Adrenal gland (tissue), 12 donors: ENCODE data around the gene BDKRB1. TPM values are rescaled to one million over a fixed set of nuclear protein-coding genes. Genes with fewer than 3 reads are reported as not detected.

ENCODE experiments used
- DNase-seq, 7 donors: peaks; one replicate each; pipeline ENCODE4 v3.0.0-alpha.2; 2019 to 2020
- H3K27ac ChIP-seq, 5 donors: fragments of 200-600 bp; sonication (generic) in 4 of 5; 1 replicate in 3 of 5; 2 replicates in 2 of 5; pipeline versions ENCODE4 v1.5.1 to v1.8.0; 2016 to 2020; ENCODE audit warnings: mild to moderate bottlenecking in 1 of 5
- H3K27me3 ChIP-seq: fragments of 200-600 bp; 2 replicates; pipeline ENCODE4 v1.8.0; 2021
- H3K36me3 ChIP-seq, 2 donors: fragments of 200-600 bp; replicated peaks in 1 of 2; 1 replicate in 1 of 2; 2 replicates in 1 of 2; pipeline versions ENCODE4 v1.5.1 to v1.8.0; 2018 to 2022
- H3K4me1 ChIP-seq, 2 donors: fragments of 200-600 bp; replicated peaks in 1 of 2; 1 replicate in 1 of 2; 2 replicates in 1 of 2; pipeline versions ENCODE4 v1.5.1 to v1.8.0; 2018 to 2021
- H3K4me3 ChIP-seq, 4 donors: fragments of 200-600 bp; sonication (generic) in 3 of 4; one replicate each; pipeline ENCODE4 v1.5.1; 2016 to 2018
- H3K9me3 ChIP-seq, 3 donors: fragments of 200-600 bp; sonication (generic) in 1 of 3; replicated peaks in 1 of 3; 1 replicate in 2 of 3; 2 replicates in 1 of 3; pipeline versions ENCODE4 v1.5.1 to v1.8.0; 2016 to 2021
- POLR2A ChIP-seq, 2 donors: fragments of 450-650 bp; IDR thresholded peaks; one replicate each; pipeline ENCODE4 v1.6.1; 2017; ENCODE audit warnings: antibody characterized with exemption in 2 of 2, mild to moderate bottlenecking in 2 of 2, moderate library complexity in 1 of 2
- WGBS, 4 donors: extraction: QIAGEN DNeasy Blood & Tissue Kit in 2 of 4; methylation state at CpG; one replicate each; pipeline versions ENCODE4 v1.1.5 to v1.1.7; 2013 to 2017; 5-methylcytosine and 5-hydroxymethylcytosine counted together
- intact Hi-C, 2 donors: fragments of 100-400 bp; cut with DNase I; formaldehyde crosslinking; loops; one replicate each; pipeline versions ENCODE4 v1.14.1 to v1.15.0; 2022 to 2023
- polyA plus RNA-seq, 3 donors: library from polyadenylated mRNA; stranded (reverse); fragments of 200-250 nt in 2 of 3; fragments of 350-450 nt in 1 of 3; fragmentation: Illumina TruSeq in 1 of 3; extraction: RNeasy Lipid Tissue Mini Kit (QIAGEN cat#74804) in 1 of 3; gene quantifications; one replicate each; pipeline ENCODE4 v1.2.3, GENCODE V29; 2013 to 2014
- total RNA-seq, 9 donors: library from RNA; depleted of rRNA in 4 of 9; stranded (reverse); fragments of >200 nt in 4 of 9; fragments of 120-200 nt in 1 of 9; fragmentation: NEBNext Ultra II Directional in 1 of 9; extraction: Animal tissue kit (Norgen Biotek cat#: 25700) in 1 of 9; gene quantifications; one replicate each; pipeline versions ENCODE4 v1.1.0 to v1.2.4, GENCODE V29; 2013 to 2023
- TF ChIP-seq, protein P1 (sequence below), 6 experiments: fragments of 450-650 bp in 4 of 6; fragments of 200-600 bp in 2 of 6; sonication (generic) in 1 of 6; IDR thresholded peaks; 1 replicate in 5 of 6; 2 replicates in 1 of 6; pipeline versions ENCODE4 v1.5.1 to v1.8.0; 2016 to 2021; ENCODE audit warnings: antibody characterized with exemption in 6 of 6, mild to moderate bottlenecking in 2 of 6, moderate library complexity in 1 of 6
- donor health status: healthy with polysubstance abuse.
- donor health status: Bipolar disorder and iron deficiency.
- donor health status: DM: yes; HTN: yes; CAD: no.
- donor health status: DM: no; HTN: no; CAD: no.
- donor health status: DM: no; HTN: no; CAD: no.
- donor health status: DM: yes; HTN: yes; CAD: no.

The BDKRB1 gene
- total and polyA plus RNA-seq, 12 donors: 0.25 to 0.98 (median 0.88) TPM; not detected in 9

DNA sequence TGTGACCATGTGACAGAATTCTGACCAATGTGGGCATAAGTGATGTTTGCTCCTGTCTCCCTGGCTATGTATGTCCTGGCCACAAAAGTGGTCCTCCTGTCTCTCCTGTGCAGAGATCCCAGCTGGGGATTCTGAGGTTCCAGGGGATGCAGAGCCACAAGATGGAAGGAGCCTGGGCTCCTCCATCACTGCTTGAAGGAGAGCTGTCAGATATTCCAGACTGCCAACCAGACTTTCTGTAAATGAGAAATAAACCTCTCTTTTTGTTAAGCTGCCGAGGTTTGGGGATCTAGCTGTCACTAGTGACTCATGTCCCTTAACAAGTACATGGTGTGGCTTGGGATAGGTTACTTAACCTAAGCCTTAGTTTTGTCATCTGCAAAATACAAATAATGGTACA lies 21.9 kb downstream of the BDKRB1 start:
- no peak for DNase-seq
- Histone ChIP-seq H3K27me3 (no peaks in the 10 kb centered on the region), H3K36me3 (peaks cover 0 to 1% of the 10 kb centered on the region in 2 donors), H3K9me3 (peaks cover 0 to 4% (median 0%) of the 10 kb centered on the region in 3 donors), H3K27ac (no peak overlapping the region), H3K4me3 (no peak overlapping the region), H3K4me1 (peaks cover 0 to 10% of the 10 kb centered on the region in 2 donors)
- intact Hi-C loops: loop anchor here (5.0 kb wide), 2 partner anchors 176 to 281 kb away; no protein-coding TSS in a partner anchor
- WGBS, 4 donors: 100% methylated on average over 1 of the region's 1 CpG
- TF ChIP-seq POLR2A (IDR thresholded peaks at IDR 0.05): no peak

- Histone ChIP-seq H3K4me1 (peaks cover 0 to 10% of the 10 kb centered on the region in 2 donors), H3K27me3 (no peaks in the 10 kb centered on the region), H3K9me3 (peaks cover 0 to 4% (median 0%) of the 10 kb centered on the region in 3 donors), H3K36me3 (peaks cover 0 to 10% of the 10 kb centered on the region in 2 donors), H3K27ac (no peak overlapping the region), H3K4me3 (no peak overlapping the region)
- no peak for TF ChIP-seq POLR2A (IDR thresholded peaks at IDR 0.05)
- TF ChIP-seq, protein P1, sequence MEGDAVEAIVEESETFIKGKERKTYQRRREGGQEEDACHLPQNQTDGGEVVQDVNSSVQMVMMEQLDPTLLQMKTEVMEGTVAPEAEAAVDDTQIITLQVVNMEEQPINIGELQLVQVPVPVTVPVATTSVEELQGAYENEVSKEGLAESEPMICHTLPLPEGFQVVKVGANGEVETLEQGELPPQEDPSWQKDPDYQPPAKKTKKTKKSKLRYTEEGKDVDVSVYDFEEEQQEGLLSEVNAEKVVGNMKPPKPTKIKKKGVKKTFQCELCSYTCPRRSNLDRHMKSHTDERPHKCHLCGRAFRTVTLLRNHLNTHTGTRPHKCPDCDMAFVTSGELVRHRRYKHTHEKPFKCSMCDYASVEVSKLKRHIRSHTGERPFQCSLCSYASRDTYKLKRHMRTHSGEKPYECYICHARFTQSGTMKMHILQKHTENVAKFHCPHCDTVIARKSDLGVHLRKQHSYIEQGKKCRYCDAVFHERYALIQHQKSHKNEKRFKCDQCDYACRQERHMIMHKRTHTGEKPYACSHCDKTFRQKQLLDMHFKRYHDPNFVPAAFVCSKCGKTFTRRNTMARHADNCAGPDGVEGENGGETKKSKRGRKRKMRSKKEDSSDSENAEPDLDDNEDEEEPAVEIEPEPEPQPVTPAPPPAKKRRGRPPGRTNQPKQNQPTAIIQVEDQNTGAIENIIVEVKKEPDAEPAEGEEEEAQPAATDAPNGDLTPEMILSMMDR (IDR thresholded peaks at IDR 0.05): no peak
- DNase-seq: no peak
- intact Hi-C loops: loop anchor here (5.0 kb wide), 2 partner anchors 177 to 282 kb away; no protein-coding TSS in a partner anchor
- 87 to 91% (median 89%) methylated on average over 8 of the region's 8 CpGs for WGBS, 4 donors
Observed at GRCh38 chr14:96279564-96279963, 23.6 kb downstream of the BDKRB1 start.

DNA sequence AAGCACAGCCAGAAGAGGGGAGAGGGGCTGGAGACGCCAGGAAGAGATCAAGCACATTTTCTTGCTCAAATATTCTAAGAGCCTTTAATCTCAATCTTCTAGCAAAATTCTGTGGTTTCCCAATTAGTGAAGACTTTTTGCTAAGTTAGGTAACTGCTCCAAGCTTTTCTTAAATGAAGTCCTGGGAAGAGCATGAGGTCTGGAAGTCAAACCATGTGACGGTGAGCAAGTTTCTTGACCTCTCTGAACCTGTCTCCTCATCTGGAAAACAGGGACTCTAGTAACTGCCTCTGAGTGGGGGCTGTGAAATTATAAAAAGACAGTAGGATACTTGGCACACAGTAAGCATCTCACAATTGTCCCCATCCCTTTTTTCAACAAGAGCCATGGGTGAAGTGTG lies 24.1 kb downstream of the BDKRB1 start:
- intact Hi-C loops: no loop called here
- WGBS, 4 donors: 89 to 97% (median 96%) methylated on average over 2 of the region's 2 CpGs
- Histone ChIP-seq H3K4me1 (peaks cover 0 to 9% of the 10 kb centered on the region in 2 donors), H3K27ac (no peak overlapping the region), H3K4me3 (no peak overlapping the region), H3K27me3 (no peaks in the 10 kb centered on the region), H3K36me3 (peaks cover 0 to 12% of the 10 kb centered on the region in 2 donors), H3K9me3 (peaks cover 0 to 4% (median 0%) of the 10 kb centered on the region in 3 donors)
- no peak for TF ChIP-seq POLR2A (IDR thresholded peaks at IDR 0.05)
- TF ChIP-seq, protein P1 (IDR thresholded peaks at IDR 0.05): no peak
- no peak for DNase-seq

- H3K9me3 ChIP-seq: peaks cover 0 to 4% (median 0%) of the 10 kb centered on the region in 3 donors
- TF ChIP-seq, protein P1 (IDR thresholded peaks at IDR 0.05): no peak
- no peak for TF ChIP-seq POLR2A (IDR thresholded peaks at IDR 0.05)
- no peaks in the 10 kb centered on the region for H3K4me1 ChIP-seq
- H3K36me3 ChIP-seq: peaks cover 0 to 18% of the 10 kb centered on the region in 2 donors
- DNase-seq: no peak
- no peaks in the 10 kb centered on the region for H3K27me3 ChIP-seq
- WGBS, 4 donors: 70 to 77% (median 71%) methylated on average over 4 of the region's 4 CpGs
- no peak overlapping the region for H3K27ac ChIP-seq
- intact Hi-C loops: no loop called here
- H3K4me3 ChIP-seq: no peak overlapping the region
Observed at GRCh38 chr14:96281486-96281885, 25.5 kb downstream of the BDKRB1 start.

GRCh38 chr14:96284008-96284407 lies 28.0 kb downstream of the BDKRB1 start:
- Histone ChIP-seq H3K4me3 (no peak overlapping the region), H3K9me3 (no peaks in the 10 kb centered on the region), H3K27ac (no peak overlapping the region), H3K4me1 (no peaks in the 10 kb centered on the region), H3K27me3 (no peaks in the 10 kb centered on the region), H3K36me3 (peaks cover 0 to 22% of the 10 kb centered on the region in 2 donors)
- 93 to 95% (median 94%) methylated on average over 9 of the region's 9 CpGs for WGBS, 4 donors
- no peak for DNase-seq
- TF ChIP-seq, protein P1 (IDR thresholded peaks at IDR 0.05): no peak
- TF ChIP-seq POLR2A (IDR thresholded peaks at IDR 0.05): no peak
- intact Hi-C loops: no loop called here
